Heart left ventricle (tissue), 16 donors: ENCODE results near the gene FDXR. TPM values are rescaled to one million over a fixed set of nuclear protein-coding genes. Genes with fewer than 3 reads are reported as not detected.

Experiments used
- ATAC-seq, 4 donors: fragments of 200-7000 bp; cut with Tn5 transposase; one replicate each; pipeline ENCODE4 v1.9.1; 2020 to 2022; ENCODE audit warnings: moderate library complexity in 4 of 4, mild to moderate bottlenecking in 3 of 4, moderate number of reproducible peaks in 1 of 4
- DNase-seq, 5 donors: peaks; one replicate each; pipeline ENCODE4 v3.0.0-alpha.2; 2020
- H3K27ac ChIP-seq, 12 donors: fragments of 200-600 bp; sonication (generic) in 4 of 12; one replicate each; pipeline versions ENCODE4 v1.5.0 to v1.8.0; 2016 to 2022; ENCODE audit warnings: mild to moderate bottlenecking in 2 of 12
- H3K27me3 ChIP-seq, 9 donors: fragments of 200-600 bp; sonication (generic) in 2 of 9; one replicate each; pipeline versions ENCODE4 v1.5.1 to v1.8.0; 2016 to 2022; ENCODE audit warnings: mild to moderate bottlenecking in 3 of 9
- H3K36me3 ChIP-seq, 9 donors: fragments of 200-600 bp; sonication (generic) in 2 of 9; one replicate each; pipeline versions ENCODE4 v1.5.0 to v1.8.0; 2018 to 2022; ENCODE audit warnings: mild to moderate bottlenecking in 2 of 9
- H3K4me1 ChIP-seq, 12 donors: fragments of 200-600 bp; sonication (generic) in 4 of 12; one replicate each; pipeline versions ENCODE4 v1.5.0 to v1.8.0; 2016 to 2022; ENCODE audit warnings: mild to moderate bottlenecking in 3 of 12
- H3K4me3 ChIP-seq, 12 donors: fragments of 200-600 bp; sonication (generic) in 4 of 12; one replicate each; pipeline versions ENCODE4 v1.5.0 to v1.8.0; 2017 to 2022; ENCODE audit warnings: mild to moderate bottlenecking in 9 of 12, moderate library complexity in 4 of 12
- H3K9me3 ChIP-seq, 12 donors: fragments of 200-600 bp; sonication (generic) in 4 of 12; one replicate each; pipeline versions ENCODE4 v1.5.0 to v1.8.0; 2016 to 2022; ENCODE audit warnings: mild to moderate bottlenecking in 1 of 12
- POLR2A ChIP-seq, 2 donors: fragments of 450-650 bp; IDR thresholded peaks; one replicate each; pipeline ENCODE4 v1.6.1; 2017; ENCODE audit warnings: antibody characterized with exemption in 2 of 2, mild to moderate bottlenecking in 2 of 2, moderate library complexity in 2 of 2
- whole genome bisulfite sequencing, 4 donors: extraction: QIAGEN DNeasy Blood & Tissue Kit in 2 of 4; methylation state at CpG; one replicate each; pipeline versions ENCODE4 v1.1.5 to v1.1.7; 2013 to 2018; 5-methylcytosine and 5-hydroxymethylcytosine counted together
- intact Hi-C, 10 donors: fragments of 100-400 bp; cut with DNase I; formaldehyde crosslinking; loops; one replicate each; pipeline versions ENCODE4 v1.11.1 to v1.14.2; 2022
- polyA plus RNA-seq, 2 donors: library from polyadenylated mRNA; stranded (reverse); fragments of 200-250 nt; gene quantifications; one replicate each; pipeline ENCODE4 v1.2.3, GENCODE V29; 2013
- total RNA-seq, 9 donors: library from RNA; depleted of rRNA in 2 of 9; stranded (reverse); fragments of >200 nt in 2 of 9; fragmentation: NEBNext Ultra II Directional in 3 of 9; extraction: Animal tissue kit (Norgen Biotek cat#: 25700) in 3 of 9; gene quantifications; one replicate each; pipeline versions ENCODE4 v1.1.0 to v1.2.4, GENCODE V29; 2016 to 2023
- TF ChIP-seq, protein P1 (sequence below), 12 donors: fragments of 200-600 bp; sonication (generic) in 4 of 12; IDR thresholded peaks; one replicate each; pipeline versions ENCODE4 v1.5.0 to v1.8.0; 2018 to 2022; ENCODE audit warnings: antibody characterized with exemption in 12 of 12, mild to moderate bottlenecking in 5 of 12
- donor health status: ischemic (EF 13 %, LVEDD 7.1; RV severe dilation, severe dysfunction).
- donor health status: healthy with polysubstance abuse.
- donor health status: DM: no; HTN: yes; CAD: no.
- donor health status: DM: no; HTN: no; CAD: no.
- donor health status: ischemic (EF 25% LVEDD 6.9; RV normal size, moderate dysfunction).
- donor health status: ischemic (EF 25% LVEDD 5.7; RV mildly dilated, moderate dysfunction).
- donor health status: healthy.
- donor health status: DM: yes; HTN: yes; CAD: no.
- donor health status: ischemic (EF 35%, LVEDD 5.7; RV mildly dilated, moderate dysfunction).
- donor health status: nonischemic (EF 11% LVEDD 7.7; RV severe dilation, severe dysfunction).
- donor health status: DM: yes; HTN: yes; CAD: no.
- donor health status: PGD.
- donor health status: ischemic (EF 29% LVEDD 5.4; RV normal size, mild dysfunction).
- donor health status: nonischemic (EF 23%, LVEDD 6.1; RV moderate dilation, normal function).

The FDXR gene
- total and polyA plus RNA-seq, 11 donors = 2.5 to 8.7 (median 4.7) TPM

- H3K27ac ChIP-seq = no peak overlapping the region
- H3K4me3 ChIP-seq = peak overlapping the region in 1 of 12 donors; percentile 25
- TF ChIP-seq POLR2A (IDR thresholded peaks at IDR 0.05) = no peak
- TF ChIP-seq, protein P1, sequence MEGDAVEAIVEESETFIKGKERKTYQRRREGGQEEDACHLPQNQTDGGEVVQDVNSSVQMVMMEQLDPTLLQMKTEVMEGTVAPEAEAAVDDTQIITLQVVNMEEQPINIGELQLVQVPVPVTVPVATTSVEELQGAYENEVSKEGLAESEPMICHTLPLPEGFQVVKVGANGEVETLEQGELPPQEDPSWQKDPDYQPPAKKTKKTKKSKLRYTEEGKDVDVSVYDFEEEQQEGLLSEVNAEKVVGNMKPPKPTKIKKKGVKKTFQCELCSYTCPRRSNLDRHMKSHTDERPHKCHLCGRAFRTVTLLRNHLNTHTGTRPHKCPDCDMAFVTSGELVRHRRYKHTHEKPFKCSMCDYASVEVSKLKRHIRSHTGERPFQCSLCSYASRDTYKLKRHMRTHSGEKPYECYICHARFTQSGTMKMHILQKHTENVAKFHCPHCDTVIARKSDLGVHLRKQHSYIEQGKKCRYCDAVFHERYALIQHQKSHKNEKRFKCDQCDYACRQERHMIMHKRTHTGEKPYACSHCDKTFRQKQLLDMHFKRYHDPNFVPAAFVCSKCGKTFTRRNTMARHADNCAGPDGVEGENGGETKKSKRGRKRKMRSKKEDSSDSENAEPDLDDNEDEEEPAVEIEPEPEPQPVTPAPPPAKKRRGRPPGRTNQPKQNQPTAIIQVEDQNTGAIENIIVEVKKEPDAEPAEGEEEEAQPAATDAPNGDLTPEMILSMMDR (IDR thresholded peaks at IDR 0.05) = no peak
- no peaks in the 10 kb centered on the region for H3K9me3 ChIP-seq
- ATAC-seq (no peak), DNase-seq (no peak)
- WGBS, 4 donors = 51 to 59% (median 55%) methylated on average over 12 of the region's 12 CpGs
- peaks cover 0 to 1% (median 0%) of the 10 kb centered on the region in 9 donors for H3K36me3 ChIP-seq
- intact Hi-C loops = no loop called here
- peaks cover 24 to 72% (median 49%) of the 10 kb centered on the region in 9 donors for H3K27me3 ChIP-seq
- peaks cover 8 to 36% (median 17%) of the 10 kb centered on the region in 12 donors for H3K4me1 ChIP-seq
Observed at GRCh38 chr17:74858672-74859458, 13.9 kb downstream of the FDXR start.

DNA sequence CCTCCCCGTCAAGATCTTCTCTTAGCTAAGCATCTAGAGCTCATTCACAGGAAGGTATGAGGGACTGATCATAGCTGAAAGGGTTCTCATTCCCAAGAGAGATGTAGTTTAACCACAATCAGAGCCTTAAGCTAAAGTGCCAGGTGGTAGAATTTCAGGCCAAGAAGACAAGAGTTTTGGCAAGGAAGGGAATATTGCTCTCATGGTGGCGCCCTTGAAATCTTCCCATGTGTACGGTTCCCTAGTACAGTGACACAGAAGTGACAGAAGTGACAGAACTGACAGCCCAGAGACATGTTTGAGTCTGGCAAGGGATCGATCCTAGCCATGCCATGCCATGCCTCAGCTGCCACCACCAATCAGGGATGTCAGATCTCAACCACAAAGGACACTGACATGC, 15.6 kb downstream of the FDXR start:
- H3K9me3 ChIP-seq = no peaks in the 10 kb centered on the region
- intact Hi-C loops = no loop called here
- H3K27ac ChIP-seq = no peak overlapping the region
- DNase-seq (no peak), ATAC-seq (no peak)
- H3K36me3 ChIP-seq = no peaks in the 10 kb centered on the region
- no peak for TF ChIP-seq POLR2A (IDR thresholded peaks at IDR 0.05)
- TF ChIP-seq, protein P1 (IDR thresholded peaks at IDR 0.05) = no peak
- 69 to 82% (median 76%) methylated on average over 4 of the region's 4 CpGs for WGBS, 4 donors
- H3K27me3 ChIP-seq = peaks cover 29 to 83% (median 60%) of the 10 kb centered on the region in 9 donors
- peaks cover 8 to 40% (median 17%) of the 10 kb centered on the region in 12 donors for H3K4me1 ChIP-seq
- no peak overlapping the region for H3K4me3 ChIP-seq

- H3K27me3 ChIP-seq = peaks cover 39 to 86% (median 65%) of the 10 kb centered on the region in 9 donors
- TF ChIP-seq, protein P1 (IDR thresholded peaks at IDR 0.05) = no peak
- TF ChIP-seq POLR2A (IDR thresholded peaks at IDR 0.05) = no peak
Observed at GRCh38 chr17:74856112-74856511, 16.7 kb downstream of the FDXR start.

DNA sequence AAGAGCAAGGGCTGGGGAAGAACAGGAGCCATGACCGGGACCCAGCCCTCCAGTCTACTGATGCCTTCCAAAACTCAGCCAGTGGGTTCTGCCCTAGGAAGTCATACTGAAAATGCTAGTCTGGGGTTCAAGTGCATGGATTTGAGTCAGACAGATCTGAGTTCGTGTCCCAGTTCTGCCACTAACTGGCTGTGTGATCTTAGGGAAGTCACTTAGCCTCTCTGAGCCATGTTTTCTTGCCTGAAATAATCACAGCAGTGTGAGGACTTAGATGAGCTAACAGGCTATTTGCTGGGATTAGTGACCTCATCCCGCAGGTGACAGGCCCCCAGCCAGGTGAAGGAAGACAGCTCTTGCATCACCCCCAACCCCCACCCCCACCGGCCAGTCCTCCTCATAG, 17.5 kb downstream of the FDXR start:
- ATAC-seq = no peak
- peaks cover 34 to 85% (median 61%) of the 10 kb centered on the region in 9 donors for H3K27me3 ChIP-seq
- intact Hi-C loops = no loop called here

More at GRCh38 chr17:74856112-74856511, 16.7 kb downstream of the FDXR start:
- WGBS, 4 donors = 80 to 92% (median 82%) methylated on average over 6 to 7 of the region's 7 CpGs
- Histone ChIP-seq H3K27ac (no peak overlapping the region), H3K36me3 (no peaks in the 10 kb centered on the region), H3K4me3 (no peak overlapping the region), H3K4me1 (peaks cover 3 to 33% (median 11%) of the 10 kb centered on the region in 12 donors), H3K9me3 (no peaks in the 10 kb centered on the region)
- intact Hi-C loops = no loop called here
- no peak for DNase-seq
- ATAC-seq = no peak

More for the DNA sequence above, 17.5 kb downstream of the FDXR start:
- 88 to 100% (median 94%) methylated on average over 4 of the region's 4 CpGs for WGBS, 4 donors
- Histone ChIP-seq H3K36me3 (no peaks in the 10 kb centered on the region), H3K4me1 (peaks cover 0 to 25% (median 4%) of the 10 kb centered on the region in 12 donors), H3K27ac (no peak overlapping the region), H3K9me3 (no peaks in the 10 kb centered on the region), H3K4me3 (no peak overlapping the region)
- DNase-seq = no peak
- TF ChIP-seq, protein P1 (IDR thresholded peaks at IDR 0.05) = no peak
- TF ChIP-seq POLR2A (IDR thresholded peaks at IDR 0.05) = no peak
